NCI-H1436 treated with DMSO at 0.1 percent for 48 hours (cell line): Measurements from ENCODE around the gene CCL28.
A peak's percentile ranks its signal among the peaks of the same experiment; 100 is the strongest.
"Not testable (repeated sequence)": the region's sequence is repeated elsewhere in the genome, so short reads cannot be mapped to it uniquely, and the experiment has no call there.

ENCODE experiments used
- DNase-seq: peaks from one replicate; lab custom pipeline; 2025; lab: John Stamatoyannopoulos, UW

The CCL28 gene

DNA sequence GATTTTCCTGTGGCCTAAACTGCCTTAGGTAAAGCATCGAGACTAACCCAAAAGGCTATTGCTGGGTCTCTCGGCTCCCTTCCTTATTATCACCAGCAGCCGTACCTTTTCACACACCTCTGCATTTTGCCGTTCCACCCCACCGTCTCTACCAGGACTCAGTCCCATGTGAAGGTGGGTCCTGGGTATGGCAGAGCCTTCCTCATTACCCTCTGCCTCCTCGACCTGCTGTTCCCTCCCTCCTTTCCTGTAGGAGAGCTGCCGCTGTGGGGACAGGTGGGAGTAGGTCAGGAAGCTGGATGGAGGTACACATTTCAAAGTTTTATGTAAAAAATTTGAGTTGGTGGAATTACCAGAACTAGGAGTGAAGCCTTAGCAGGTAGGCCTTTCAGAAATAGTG lies 1.8 kb downstream of the CCL28 start:
- DNase-seq = no peak

- no peak for DNase-seq
Observed at GRCh38 chr5:43409809-43410271, 2.4 kb downstream of the CCL28 start.

GRCh38 chr5:43402524-43403066 lies 9.6 kb downstream of the CCL28 start:
- DNase-seq = not testable (repeated sequence)

DNA sequence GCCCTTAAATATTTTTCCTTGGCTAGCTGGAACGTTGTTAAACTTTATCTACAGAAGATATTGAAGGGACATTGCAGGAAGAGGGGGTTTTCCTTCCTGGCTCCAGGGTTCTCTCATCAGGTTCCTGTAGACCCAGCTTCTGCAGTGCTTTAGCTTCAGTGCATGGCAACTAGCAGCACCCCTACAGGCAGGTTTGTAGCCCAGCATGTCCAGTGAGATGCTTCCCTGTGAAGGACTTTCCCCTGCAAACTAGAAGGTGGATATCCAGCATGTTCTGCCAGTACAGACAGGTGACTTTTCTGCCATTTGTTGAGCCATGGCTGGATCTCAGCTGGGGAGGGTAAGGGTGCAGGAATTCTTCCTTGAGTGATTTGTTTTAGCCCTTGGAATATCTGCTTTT lies 10.4 kb downstream of the CCL28 start:
- DNase-seq = no peak

- DNase-seq = no peak
Observed at GRCh38 chr5:43400082-43400481, 12.1 kb downstream of the CCL28 start.

DNA sequence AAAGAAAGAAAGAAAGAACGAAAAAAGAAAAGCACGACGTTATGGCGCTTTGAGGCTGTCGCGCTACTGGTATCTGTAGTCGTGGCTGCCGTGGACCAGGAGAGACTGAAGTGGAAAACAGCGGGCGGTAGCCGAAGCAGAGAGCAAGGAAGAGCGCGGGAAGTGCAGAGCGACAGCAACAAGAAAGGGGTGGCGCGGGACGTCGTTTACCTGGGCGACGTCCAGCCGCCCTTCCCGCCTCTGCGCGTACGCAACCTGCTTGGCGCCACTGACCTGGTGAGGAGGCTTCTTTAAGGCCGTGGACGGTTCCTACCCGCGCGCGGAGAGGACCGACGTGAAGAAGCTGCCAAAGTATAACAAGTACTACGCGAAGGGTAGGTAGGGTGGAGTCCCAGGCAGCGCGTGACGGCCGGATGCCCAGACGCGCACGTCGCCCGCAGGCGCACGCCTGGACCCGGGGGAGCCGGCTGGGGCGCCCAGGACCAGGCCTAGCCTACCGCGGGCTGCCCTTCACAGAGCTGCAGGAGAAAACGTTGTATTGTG lies 15.4 kb downstream of the CCL28 start:
- no peak for DNase-seq

DNA sequence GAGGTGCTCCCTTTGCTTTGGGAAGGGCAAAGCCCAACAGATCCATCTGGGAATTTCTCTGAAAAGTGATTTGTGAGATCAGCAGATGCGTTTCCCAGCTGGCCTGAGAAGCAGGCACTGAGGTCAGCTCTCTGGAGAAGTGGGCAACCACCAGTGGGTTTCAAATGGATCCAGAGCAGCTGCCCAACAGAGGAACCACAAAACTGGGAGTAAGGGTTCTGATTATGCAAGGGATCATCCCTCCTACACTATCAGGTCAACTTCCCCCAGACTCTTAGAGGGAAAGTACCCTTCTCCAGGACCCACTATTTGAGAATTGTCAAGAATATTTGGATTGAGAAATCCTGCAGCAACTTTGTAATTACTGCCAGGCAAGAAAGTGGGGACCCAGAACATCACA lies 21.7 kb downstream of the CCL28 start:
- no peak for DNase-seq

DNA sequence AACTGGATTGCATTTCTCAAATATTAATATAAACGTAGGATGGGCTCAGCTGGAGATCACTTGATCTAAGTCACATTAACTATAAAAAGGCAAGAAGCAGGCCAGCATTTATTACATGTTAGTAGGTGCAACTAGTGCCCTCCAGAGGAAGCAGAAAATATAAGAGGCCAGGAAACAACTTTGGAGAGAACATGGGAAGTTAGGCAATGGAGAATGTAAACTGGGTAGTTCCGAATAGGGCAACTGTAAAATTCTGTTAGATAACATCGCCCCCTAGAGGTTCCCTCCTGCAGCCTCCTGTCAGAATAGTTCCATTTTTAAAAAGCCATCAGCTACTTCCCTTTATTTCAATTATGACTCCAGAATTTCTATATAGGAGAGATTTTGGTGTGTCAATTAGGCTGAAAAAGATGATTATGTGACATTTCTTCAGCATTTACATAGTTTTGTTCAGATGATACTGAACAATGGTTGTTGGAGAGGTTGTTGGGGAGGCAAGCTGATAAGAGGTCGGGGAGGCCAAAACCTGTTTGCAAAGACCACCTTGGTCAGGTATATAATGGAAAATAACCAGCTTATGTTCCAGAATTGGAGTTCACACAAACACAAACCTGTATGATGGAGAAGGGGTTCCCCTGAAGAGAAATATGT lies 22.4 kb downstream of the CCL28 start:
- DNase-seq = peak; percentile 28

DNA sequence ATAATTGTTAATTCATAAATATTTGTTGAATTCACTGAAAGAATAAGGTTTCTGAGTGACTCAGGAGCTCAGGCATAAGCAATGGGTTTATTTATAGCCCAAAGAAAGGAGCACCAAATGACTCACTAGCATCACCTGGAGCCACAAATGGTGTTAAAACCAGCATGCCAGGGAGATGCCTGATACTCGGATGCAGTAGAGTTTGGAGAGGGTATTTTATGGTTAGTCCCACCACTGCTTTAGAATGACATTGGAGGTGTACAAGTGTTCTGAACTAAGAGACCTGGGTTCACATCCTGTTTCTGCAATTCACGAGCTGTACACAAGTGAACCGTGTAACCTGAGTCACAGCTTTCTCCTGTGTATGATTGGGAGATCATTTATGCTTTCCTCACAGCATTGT lies 25.2 kb downstream of the CCL28 start:
- no peak for DNase-seq

- no peak for DNase-seq
Observed at GRCh38 chr5:43376496-43377140, 35.6 kb downstream of the CCL28 start.

GRCh38 chr5:43371821-43372220 lies 40.4 kb downstream of the CCL28 start:
- DNase-seq = no peak

- no peak for DNase-seq
Observed at GRCh38 chr5:43370352-43370751, 41.8 kb downstream of the CCL28 start.

DNA sequence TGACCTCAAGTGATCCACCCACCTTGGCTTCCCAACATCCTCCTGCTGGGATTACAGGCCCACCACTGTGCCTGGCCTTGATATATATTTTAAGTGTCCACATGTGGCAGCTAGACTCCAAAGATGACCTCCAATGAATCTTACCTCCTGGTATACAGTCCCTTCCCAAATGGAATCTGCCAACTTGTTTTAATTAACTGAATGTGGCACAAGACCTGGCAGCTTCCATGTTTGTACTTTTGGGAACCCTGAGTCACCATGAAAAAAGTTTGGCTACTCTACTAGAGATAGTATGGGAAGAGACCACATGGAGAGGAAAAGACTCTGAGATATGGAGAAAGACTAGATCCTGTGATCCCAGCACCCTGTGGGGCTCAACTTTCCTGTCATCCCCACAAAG lies 42.5 kb downstream of the CCL28 start:
- no peak for DNase-seq

DNA sequence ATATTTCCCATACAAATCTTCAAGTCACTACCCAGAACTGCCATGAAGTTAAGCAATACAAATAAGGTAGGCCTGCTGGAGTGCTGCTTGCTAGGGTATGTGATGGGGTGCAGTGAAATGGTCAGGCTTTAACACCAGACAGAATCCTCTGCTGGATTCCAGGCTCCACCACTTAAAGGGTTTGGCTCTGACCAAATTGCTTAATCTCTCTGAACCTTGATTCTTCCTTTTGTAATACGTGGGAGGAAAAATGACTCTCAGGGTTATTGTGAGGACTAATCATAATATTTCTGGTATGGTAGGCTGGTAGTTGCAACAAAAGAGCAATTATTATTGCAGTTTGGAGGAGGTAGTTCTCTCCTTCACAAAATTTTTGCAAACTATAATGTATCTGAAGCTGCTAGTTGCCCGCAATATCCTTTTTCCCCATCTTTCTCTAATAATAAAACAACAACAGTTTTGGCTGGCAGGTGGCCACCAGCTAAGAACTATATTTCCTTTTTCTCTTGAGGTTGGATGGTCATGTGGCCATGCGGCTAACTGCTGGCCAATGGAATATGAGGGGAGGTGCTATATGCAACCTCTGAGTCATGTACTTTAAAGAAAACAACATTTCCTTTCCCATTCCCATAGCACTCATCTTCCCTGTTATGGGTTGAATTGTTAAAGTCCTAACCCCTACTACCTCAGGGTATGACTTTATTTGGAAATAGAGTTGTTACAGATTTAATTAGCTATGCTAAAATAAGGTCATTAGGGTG lies 44.1 kb downstream of the CCL28 start:
- no peak for DNase-seq

DNA sequence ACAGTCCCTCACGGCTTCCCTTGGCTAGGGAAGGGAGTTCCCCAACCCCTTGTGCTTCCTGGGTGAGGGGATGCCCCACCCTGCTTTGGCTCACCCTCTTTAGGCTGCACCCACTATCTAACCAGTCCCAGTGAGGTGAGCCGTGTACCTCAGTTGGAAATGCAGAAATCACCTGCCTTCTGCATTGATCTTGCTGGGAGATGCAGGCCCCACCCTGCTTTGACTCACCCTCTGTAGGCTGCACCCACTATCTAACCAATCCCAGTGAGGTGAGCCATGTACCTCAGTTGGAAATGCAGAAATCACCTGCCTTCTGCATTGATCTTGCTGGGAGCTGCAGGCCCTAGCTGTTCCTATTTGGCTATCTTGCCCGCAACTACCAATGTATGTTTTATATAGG lies 44.7 kb downstream of the CCL28 start:
- DNase-seq = no peak

DNA sequence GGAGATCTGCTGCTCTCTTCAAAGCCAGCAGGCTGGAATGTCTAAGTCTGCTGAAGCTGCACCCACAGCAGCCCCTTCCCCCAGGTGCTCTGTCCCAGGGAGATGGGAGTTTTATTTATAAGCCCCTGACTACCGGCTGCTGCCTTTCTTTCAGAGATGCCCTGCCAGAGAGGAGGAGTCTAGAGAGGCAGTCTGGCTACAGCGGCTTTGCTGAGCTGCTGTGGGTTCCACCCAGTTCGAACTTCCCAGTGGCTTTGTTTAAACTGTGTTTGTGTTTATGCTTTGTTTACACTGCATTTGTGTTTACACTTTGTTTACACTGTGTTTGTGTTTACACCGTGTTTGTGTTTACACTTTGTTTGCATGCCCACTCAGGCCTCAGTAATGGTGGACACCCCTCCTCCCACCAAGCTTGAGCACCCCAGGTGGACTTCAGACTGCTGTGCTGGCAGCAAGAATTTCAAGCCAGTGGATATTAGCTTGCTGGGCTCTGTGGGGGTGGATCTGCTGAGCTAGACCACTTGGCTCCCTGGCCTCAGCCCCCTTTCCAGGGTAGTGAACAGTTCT lies 45.4 kb downstream of the CCL28 start:
- not testable (repeated sequence) for DNase-seq

- not testable (repeated sequence) for DNase-seq
Observed at GRCh38 chr5:43365155-43365554, 47.0 kb downstream of the CCL28 start.

DNA sequence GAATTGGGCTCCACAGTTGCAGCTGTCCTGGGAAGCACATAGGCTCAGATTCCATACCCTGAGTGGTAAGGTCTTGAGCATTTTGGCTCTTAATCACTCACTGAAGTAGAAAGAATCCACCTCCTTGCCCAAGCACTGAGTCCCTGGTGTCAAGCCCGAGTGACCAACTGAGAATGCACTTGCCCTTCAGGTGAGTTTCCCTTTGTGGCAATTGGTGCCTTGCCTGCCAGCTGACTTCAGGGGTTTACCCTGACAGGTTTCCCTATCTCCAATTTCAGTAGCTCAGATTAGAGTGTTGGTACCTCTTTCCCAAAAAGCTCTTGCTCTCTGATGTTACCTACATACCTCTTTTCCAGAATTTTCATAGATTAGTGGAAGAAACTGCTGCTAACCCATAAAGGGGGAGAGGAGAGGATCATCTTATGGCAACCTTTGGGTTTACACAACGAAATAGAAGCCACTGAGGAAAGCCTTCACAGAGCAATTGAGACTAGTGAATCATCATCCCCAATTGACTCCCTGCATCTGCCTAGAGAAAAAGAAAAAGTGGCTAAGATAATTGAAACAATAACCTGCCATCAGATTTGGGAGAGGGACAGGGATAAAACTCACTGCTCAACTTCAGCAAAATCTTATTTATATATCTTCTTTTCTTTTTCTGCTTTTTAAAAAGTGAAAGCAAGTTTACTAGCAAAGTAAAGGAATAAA lies 48.6 kb downstream of the CCL28 start:
- DNase-seq = no peak

- no peak for DNase-seq
Observed at GRCh38 chr5:43362725-43363435, 49.3 kb downstream of the CCL28 start.

DNA sequence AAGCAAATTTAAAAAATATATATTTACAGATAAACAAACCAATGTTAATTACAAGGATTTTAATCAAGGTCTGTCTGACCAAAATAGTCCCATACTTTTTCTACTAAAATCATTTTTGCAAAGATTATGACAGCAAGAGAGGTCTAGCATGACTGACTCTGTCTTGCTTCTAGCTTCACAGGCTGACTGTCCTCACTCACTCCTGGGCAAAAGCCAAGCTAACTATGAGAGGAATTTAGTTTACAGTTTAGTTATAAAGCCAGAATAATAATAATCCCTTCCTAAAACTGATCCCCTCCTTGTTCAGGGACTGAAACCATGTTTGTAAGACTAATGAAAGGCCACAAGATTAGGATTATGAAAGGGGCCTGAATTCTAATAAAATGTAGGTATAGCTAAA lies 53.5 kb downstream of the CCL28 start:
- DNase-seq = no peak

- DNase-seq = no peak
Observed at GRCh38 chr5:43358301-43358700, 53.9 kb downstream of the CCL28 start.
